ENCODE data around the gene RFX6. TPM values are rescaled to one million over a fixed set of nuclear protein-coding genes. Genes with fewer than 3 reads are reported as not detected.

Gene RFX6
- total and polyA plus RNA-seq, 2 donors (not counting 1 experiment from before 2014, with no cell fraction given): not detected

GRCh38 chr6:116928677-116929076, 51.6 kb downstream of the RFX6 start:
- Mint-ChIP-seq H3K4me1 (no peaks in the 10 kb centered on the region), H3K27me3 (peaks cover 10% of the 10 kb centered on the region), H3K4me3 (no peak overlapping the region), H3K9me3 (ENCODE audit: insufficient read depth) (no peaks in the 10 kb centered on the region), H3K27ac (no peak overlapping the region)
- Histone ChIP-seq H4K20me1 (ENCODE audit: control insufficient read depth, insufficient read depth, low read length, poor library complexity, severe bottlenecking) (no peaks in the 10 kb centered on the region), H3K4me2 (replicated peaks; ENCODE audit: low read depth, low read length, poor library complexity, severe bottlenecking) (no peak overlapping the region), H3K4me1 (ENCODE audit: control insufficient read depth in 2 of 2, insufficient read depth in 2 of 2, low read length in 2 of 2) (no peaks in the 10 kb centered on the region), H3K4me3 (ENCODE audit: control extremely low read depth in 1 of 5, extremely low read depth in 1 of 5, insufficient read depth in 1 of 5, low read depth in 2 of 5, low read length in 4 of 5) (no peak overlapping the region), H3K9ac (ENCODE audit: low read length) (no peak overlapping the region), H3K9me3 (ENCODE audit: control extremely low read depth in 1 of 3, control insufficient read depth in 2 of 3, insufficient read depth in 1 of 3, low read length in 2 of 3) (no peaks in the 10 kb centered on the region), H3K79me2 (ENCODE audit: control insufficient read depth, insufficient read depth, low read length) (no peaks in the 10 kb centered on the region), H3K36me3 (replicated peaks in 1 of 2; ENCODE audit: control extremely low read depth in 1 of 2, control insufficient read depth in 1 of 2, extremely low read depth in 1 of 2, insufficient read depth in 2 of 2, low read length in 1 of 2) (no peaks in the 10 kb centered on the region), H3K27ac (ENCODE audit: low read length in 2 of 2) (no peak overlapping the region), H3K27me3 (replicated peaks in 1 of 4; ENCODE audit: control extremely low read depth in 1 of 4, control insufficient read depth in 3 of 4, insufficient read depth in 4 of 4, low read length in 3 of 4) (no peaks in the 10 kb centered on the region), H2AFZ (ENCODE audit: insufficient read depth, low read depth, low read length, poor library complexity, severe bottlenecking) (no peak overlapping the region)
- DNase-seq (no peak), ATAC-seq (ENCODE audit: low read depth) (no peak)
- ChIA-PET POLR2A (no interaction called here), CTCF (no interaction called here)
- TF ChIP-seq EZH2 (IDR thresholded peaks at IDR 0.05; ENCODE audit: borderline replicate concordance, insufficient read depth, low read depth, low read length, poor library complexity, severe bottlenecking): no peak
- no peak for TF ChIP-seq CTCF (IDR thresholded peaks at IDR 0.05)
- intact Hi-C loops (cut with micrococcal nuclease): no loop called here
- 51% methylated on average over 4 of the region's 6 CpGs for WGBS (ENCODE audit: insufficient coverage)

GRCh38 chr6:116929825-116930224, 52.8 kb downstream of the RFX6 start:
- intact Hi-C loops (cut with micrococcal nuclease): no loop called here

More at GRCh38 chr6:116929825-116930224, 52.8 kb downstream of the RFX6 start:
- Histone ChIP-seq H3K4me2 (replicated peaks; ENCODE audit: low read depth, low read length, poor library complexity, severe bottlenecking) (no peak overlapping the region), H3K4me3 (ENCODE audit: control extremely low read depth in 1 of 5, extremely low read depth in 1 of 5, insufficient read depth in 1 of 5, low read depth in 2 of 5, low read length in 4 of 5) (no peak overlapping the region), H3K27ac (ENCODE audit: low read length in 2 of 2) (no peak overlapping the region), H3K27me3 (replicated peaks in 1 of 4; ENCODE audit: control extremely low read depth in 1 of 4, control insufficient read depth in 3 of 4, insufficient read depth in 4 of 4, low read length in 3 of 4) (no peaks in the 10 kb centered on the region), H2AFZ (ENCODE audit: insufficient read depth, low read depth, low read length, poor library complexity, severe bottlenecking) (no peak overlapping the region), H3K9me3 (ENCODE audit: control extremely low read depth in 1 of 3, control insufficient read depth in 2 of 3, insufficient read depth in 1 of 3, low read length in 2 of 3) (no peaks in the 10 kb centered on the region), H4K20me1 (ENCODE audit: control insufficient read depth, insufficient read depth, low read length, poor library complexity, severe bottlenecking) (no peaks in the 10 kb centered on the region), H3K4me1 (ENCODE audit: control insufficient read depth in 2 of 2, insufficient read depth in 2 of 2, low read length in 2 of 2) (no peaks in the 10 kb centered on the region), H3K36me3 (replicated peaks in 1 of 2; ENCODE audit: control extremely low read depth in 1 of 2, control insufficient read depth in 1 of 2, extremely low read depth in 1 of 2, insufficient read depth in 2 of 2, low read length in 1 of 2) (no peaks in the 10 kb centered on the region), H3K79me2 (ENCODE audit: control insufficient read depth, insufficient read depth, low read length) (no peaks in the 10 kb centered on the region), H3K9ac (ENCODE audit: low read length) (no peak overlapping the region)
- Mint-ChIP-seq H3K27me3 (peaks cover 10% of the 10 kb centered on the region), H3K27ac (no peak overlapping the region), H3K9me3 (ENCODE audit: insufficient read depth) (no peaks in the 10 kb centered on the region), H3K4me1 (no peaks in the 10 kb centered on the region), H3K4me3 (no peak overlapping the region)
- ChIA-PET POLR2A (no interaction called here), CTCF (no interaction called here)
- WGBS (ENCODE audit: insufficient coverage): 100% methylated on average over 1 of the region's 1 CpG
- ATAC-seq (ENCODE audit: low read depth): no peak
- TF ChIP-seq EZH2 (IDR thresholded peaks at IDR 0.05; ENCODE audit: borderline replicate concordance, insufficient read depth, low read depth, low read length, poor library complexity, severe bottlenecking) (no peak), CTCF (IDR thresholded peaks at IDR 0.05) (no peak)
- DNase-seq: no peak

Measured in B cell (primary cell).